ENCODE results near the gene DPEP2NB.

Gene DPEP2NB

DNA sequence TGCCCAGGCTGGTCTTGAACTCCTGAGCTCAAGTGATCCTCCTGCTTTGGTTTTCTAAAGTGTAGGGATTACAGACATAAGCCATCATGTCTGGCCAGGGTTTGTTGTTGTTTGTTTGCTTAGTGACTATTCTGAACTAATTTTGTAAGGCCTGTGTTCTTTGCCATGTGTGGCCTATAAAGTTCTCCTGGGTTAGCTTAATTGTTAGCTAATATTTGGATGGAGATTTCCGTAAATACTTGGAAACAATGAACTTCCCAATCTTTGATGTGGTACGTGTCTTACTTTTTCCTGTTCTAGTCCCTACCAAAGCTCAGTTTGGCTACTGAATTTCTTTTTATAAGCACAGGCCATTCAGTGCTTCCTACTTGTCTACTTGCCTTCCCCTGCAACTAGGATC, 32.3 kb upstream of the DPEP2NB start:
- TF ChIP-seq, protein P1, sequence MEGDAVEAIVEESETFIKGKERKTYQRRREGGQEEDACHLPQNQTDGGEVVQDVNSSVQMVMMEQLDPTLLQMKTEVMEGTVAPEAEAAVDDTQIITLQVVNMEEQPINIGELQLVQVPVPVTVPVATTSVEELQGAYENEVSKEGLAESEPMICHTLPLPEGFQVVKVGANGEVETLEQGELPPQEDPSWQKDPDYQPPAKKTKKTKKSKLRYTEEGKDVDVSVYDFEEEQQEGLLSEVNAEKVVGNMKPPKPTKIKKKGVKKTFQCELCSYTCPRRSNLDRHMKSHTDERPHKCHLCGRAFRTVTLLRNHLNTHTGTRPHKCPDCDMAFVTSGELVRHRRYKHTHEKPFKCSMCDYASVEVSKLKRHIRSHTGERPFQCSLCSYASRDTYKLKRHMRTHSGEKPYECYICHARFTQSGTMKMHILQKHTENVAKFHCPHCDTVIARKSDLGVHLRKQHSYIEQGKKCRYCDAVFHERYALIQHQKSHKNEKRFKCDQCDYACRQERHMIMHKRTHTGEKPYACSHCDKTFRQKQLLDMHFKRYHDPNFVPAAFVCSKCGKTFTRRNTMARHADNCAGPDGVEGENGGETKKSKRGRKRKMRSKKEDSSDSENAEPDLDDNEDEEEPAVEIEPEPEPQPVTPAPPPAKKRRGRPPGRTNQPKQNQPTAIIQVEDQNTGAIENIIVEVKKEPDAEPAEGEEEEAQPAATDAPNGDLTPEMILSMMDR (conservative IDR thresholded peaks at IDR 0.05; ENCODE audit: low read length), result no peak
- no peak for DNase-seq (ENCODE audit: low read depth)

DNA sequence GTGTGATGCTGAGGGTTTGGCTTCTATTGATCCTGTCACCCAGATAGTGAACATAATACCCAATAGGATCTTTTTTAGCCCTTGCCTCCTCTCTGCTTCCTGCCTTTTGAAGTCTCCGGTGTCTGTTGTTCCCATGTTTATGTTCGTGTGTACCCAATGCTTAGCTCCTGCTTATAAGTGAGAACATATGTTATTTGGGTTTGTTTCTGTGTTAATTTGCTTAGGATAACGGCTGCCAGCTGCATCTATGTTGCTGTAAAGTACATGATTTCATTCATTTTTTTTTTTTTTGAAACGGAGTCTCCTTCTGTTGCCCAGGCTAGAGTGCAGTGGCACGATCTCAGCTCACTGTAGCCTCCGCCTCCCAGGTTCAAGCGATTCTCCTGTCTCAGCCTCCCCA, 30.4 kb upstream of the DPEP2NB start:
- no peak for DNase-seq (ENCODE audit: low read depth)
- H3K4me3 ChIP-seq (ENCODE audit: low read length), result no peak overlapping the region
- TF ChIP-seq, protein P1 (conservative IDR thresholded peaks at IDR 0.05; ENCODE audit: low read length), result no peak

More for the DNA sequence above, 32.3 kb upstream of the DPEP2NB start:
- no peak overlapping the region for H3K4me3 ChIP-seq (ENCODE audit: low read length)

- TF ChIP-seq, protein P1 (conservative IDR thresholded peaks at IDR 0.05; ENCODE audit: low read length), result no peak
- no peak for DNase-seq (ENCODE audit: low read depth)
- H3K4me3 ChIP-seq (ENCODE audit: low read length), result no peak overlapping the region
Observed at GRCh38 chr16:68041783-68042182, 26.1 kb upstream of the DPEP2NB start.

DNA sequence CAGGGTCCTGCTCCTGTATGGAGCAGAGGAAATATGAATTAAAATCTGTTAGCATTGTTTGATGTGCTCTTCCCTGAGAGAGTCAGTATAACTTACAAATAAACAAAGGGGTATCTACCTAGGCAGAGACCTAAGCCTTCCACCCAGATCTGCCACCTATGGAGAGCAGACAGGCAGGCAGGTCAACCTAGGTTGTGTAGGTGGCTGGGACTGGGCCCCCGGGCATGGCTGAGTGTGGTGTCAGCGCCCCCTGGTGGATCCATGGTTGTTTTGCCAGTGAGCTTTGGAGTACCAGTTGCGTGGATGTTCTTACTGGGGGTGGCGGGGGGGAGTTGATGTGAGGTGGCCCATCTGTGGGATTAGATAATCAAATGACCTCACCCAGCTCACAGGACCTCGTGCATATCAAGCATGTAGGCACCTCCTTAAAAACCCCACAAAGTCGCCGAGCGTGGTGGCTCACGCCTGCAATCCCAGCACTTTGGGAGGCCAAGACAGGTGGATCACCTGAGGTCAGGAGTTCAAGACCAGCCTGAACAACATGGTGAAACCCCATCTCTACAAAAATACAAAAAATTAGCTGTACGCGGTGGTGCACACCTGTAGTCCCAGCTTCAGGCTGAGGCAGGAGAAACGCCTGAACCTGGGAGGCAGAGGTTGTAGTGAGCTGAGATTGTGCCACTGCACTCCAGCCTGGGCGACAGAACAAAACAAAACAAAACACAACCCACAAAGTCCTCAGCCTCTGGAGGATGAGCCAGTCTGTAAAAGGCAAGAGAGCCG, 25.0 kb upstream of the DPEP2NB start:
- DNase-seq (ENCODE audit: low read depth), result peak; percentile 48
- TF ChIP-seq, protein P1 (conservative IDR thresholded peaks at IDR 0.05; ENCODE audit: low read length), result peak; percentile 83
- no peak overlapping the region for H3K4me3 ChIP-seq (ENCODE audit: low read length)

GRCh38 chr16:68037841-68038597, 22.3 kb upstream of the DPEP2NB start:
- H3K4me3 ChIP-seq (ENCODE audit: low read length), result no peak overlapping the region
- TF ChIP-seq, protein P1 (conservative IDR thresholded peaks at IDR 0.05; ENCODE audit: low read length), result no peak
- DNase-seq (ENCODE audit: low read depth), result no peak

- no peak for DNase-seq (ENCODE audit: low read depth)
- TF ChIP-seq, protein P1 (conservative IDR thresholded peaks at IDR 0.05; ENCODE audit: low read length), result no peak
- H3K4me3 ChIP-seq (ENCODE audit: low read length), result no peak overlapping the region
Observed at GRCh38 chr16:68035227-68035626, 19.5 kb upstream of the DPEP2NB start.

GRCh38 chr16:68033101-68033500, 17.4 kb upstream of the DPEP2NB start:
- no peak overlapping the region for H3K4me3 ChIP-seq (ENCODE audit: low read length)
- DNase-seq (ENCODE audit: low read depth), result no peak
- TF ChIP-seq, protein P1 (conservative IDR thresholded peaks at IDR 0.05; ENCODE audit: low read length), result no peak
